ENCODE results near the gene FGL2. TPM values are rescaled to one million over a fixed set of nuclear protein-coding genes. Genes with fewer than 3 reads are reported as not detected.
A peak's percentile ranks its signal among the peaks of the same experiment; 100 is the strongest.
"Not testable (repeated sequence)": the region's sequence is repeated elsewhere in the genome, so short reads cannot be mapped to it uniquely, and the experiment has no call there.

FGL2 gene
- total RNA-seq, 2 experiments from 2014 or later = 1.6 TPM

- H3K27ac Mint-ChIP-seq = no peak overlapping the region
These were observed 18.5 kb downstream of the FGL2 start for GRCh38 chr7:77181015-77181595.

GRCh38 chr7:77178024-77178423, 21.6 kb downstream of the FGL2 start:
- H3K4me3 Mint-ChIP-seq; H3K27me3 Mint-ChIP-seq (ENCODE audit: low read depth); H3K4me1 Mint-ChIP-seq (ENCODE audit: low read depth); ATAC-seq; H3K27ac Mint-ChIP-seq; POLR2A ChIA-PET; DNase-seq; H3K36me3 Mint-ChIP-seq (ENCODE audit: low read depth); H3K9me3 Mint-ChIP-seq (ENCODE audit: insufficient read depth): not testable (repeated sequence)
- CTCF ChIA-PET = interaction anchor here (1.3 kb wide), 1 partner anchor 154 kb away, joined by 3 read pairs; no protein-coding TSS in a partner anchor

More at GRCh38 chr7:77181015-77181595, 18.5 kb downstream of the FGL2 start:
- Mint-ChIP-seq H3K27me3 (ENCODE audit: low read depth) (no peaks in the 10 kb centered on the region), H3K4me3 (no peak overlapping the region), H3K9me3 (ENCODE audit: insufficient read depth) (no peaks in the 10 kb centered on the region), H3K4me1 (ENCODE audit: low read depth) (no peaks in the 10 kb centered on the region), H3K36me3 (ENCODE audit: low read depth) (peaks cover 5% of the 10 kb centered on the region)
- no peak for ATAC-seq
- ChIA-PET CTCF (no interaction called here), POLR2A (no interaction called here)
- DNase-seq = no peak

- ATAC-seq; H3K27me3 Mint-ChIP-seq (ENCODE audit: low read depth); H3K4me3 Mint-ChIP-seq; CTCF ChIA-PET; H3K4me1 Mint-ChIP-seq (ENCODE audit: low read depth); DNase-seq; H3K9me3 Mint-ChIP-seq (ENCODE audit: insufficient read depth); H3K36me3 Mint-ChIP-seq (ENCODE audit: low read depth); H3K27ac Mint-ChIP-seq; POLR2A ChIA-PET: not testable (repeated sequence)
These were observed 22.2 kb downstream of the FGL2 start for GRCh38 chr7:77177321-77177904.

- H3K9me3 Mint-ChIP-seq (ENCODE audit: insufficient read depth); H3K36me3 Mint-ChIP-seq (ENCODE audit: low read depth); H3K27me3 Mint-ChIP-seq (ENCODE audit: low read depth); H3K27ac Mint-ChIP-seq; CTCF ChIA-PET; ATAC-seq; H3K4me1 Mint-ChIP-seq (ENCODE audit: low read depth); DNase-seq; H3K4me3 Mint-ChIP-seq; POLR2A ChIA-PET: not testable (repeated sequence)
These were observed 24.3 kb downstream of the FGL2 start for GRCh38 chr7:77175274-77175800.

GRCh38 chr7:77174418-77174817, 25.2 kb downstream of the FGL2 start:
- H3K27ac Mint-ChIP-seq; POLR2A ChIA-PET; H3K36me3 Mint-ChIP-seq (ENCODE audit: low read depth); H3K4me1 Mint-ChIP-seq (ENCODE audit: low read depth); H3K4me3 Mint-ChIP-seq; H3K27me3 Mint-ChIP-seq (ENCODE audit: low read depth); DNase-seq; CTCF ChIA-PET; ATAC-seq; H3K9me3 Mint-ChIP-seq (ENCODE audit: insufficient read depth): not testable (repeated sequence)

GRCh38 chr7:77172437-77173172, 27.0 kb downstream of the FGL2 start:
- H3K9me3 Mint-ChIP-seq (ENCODE audit: insufficient read depth); H3K27ac Mint-ChIP-seq; H3K4me1 Mint-ChIP-seq (ENCODE audit: low read depth); DNase-seq; CTCF ChIA-PET; H3K4me3 Mint-ChIP-seq; POLR2A ChIA-PET; H3K27me3 Mint-ChIP-seq (ENCODE audit: low read depth); ATAC-seq; H3K36me3 Mint-ChIP-seq (ENCODE audit: low read depth): not testable (repeated sequence)

GRCh38 chr7:77171073-77171472, 28.5 kb downstream of the FGL2 start:
- H3K4me1 Mint-ChIP-seq (ENCODE audit: low read depth); DNase-seq; H3K27me3 Mint-ChIP-seq (ENCODE audit: low read depth); H3K27ac Mint-ChIP-seq; H3K36me3 Mint-ChIP-seq (ENCODE audit: low read depth); POLR2A ChIA-PET; CTCF ChIA-PET; ATAC-seq; H3K9me3 Mint-ChIP-seq (ENCODE audit: insufficient read depth); H3K4me3 Mint-ChIP-seq: not testable (repeated sequence)

- Mint-ChIP-seq H3K27ac (peak overlapping the region; percentile 90), H3K4me3 (peak overlapping the region; percentile 9), H3K9me3 (ENCODE audit: insufficient read depth) (no peaks in the 10 kb centered on the region), H3K4me1 (ENCODE audit: low read depth) (peaks cover 24% of the 10 kb centered on the region), H3K36me3 (ENCODE audit: low read depth) (no peaks in the 10 kb centered on the region), H3K27me3 (ENCODE audit: low read depth) (no peaks in the 10 kb centered on the region)
- POLR2A ChIA-PET = no interaction called here
- CTCF ChIA-PET = interaction anchor here (0.6 kb wide), 1 partner anchor 90 kb away, joined by 3 read pairs; no protein-coding TSS in a partner anchor
- peak; percentile 26 for DNase-seq
- ATAC-seq = peak; percentile 62
These were observed 42.2 kb downstream of the FGL2 start for GRCh38 chr7:77157446-77157845.

GRCh38 chr7:77157034-77157433, 42.6 kb downstream of the FGL2 start:
- Mint-ChIP-seq H3K4me1 (ENCODE audit: low read depth) (peaks cover 24% of the 10 kb centered on the region), H3K27ac (peak overlapping the region; percentile 90), H3K4me3 (peak overlapping the region; percentile 9)
- H3K36me3 Mint-ChIP-seq (ENCODE audit: low read depth); POLR2A ChIA-PET; H3K27me3 Mint-ChIP-seq (ENCODE audit: low read depth); DNase-seq; H3K9me3 Mint-ChIP-seq (ENCODE audit: insufficient read depth): not testable (repeated sequence)
- peak; percentile 84 for ATAC-seq
- CTCF ChIA-PET = interaction anchor here (0.6 kb wide), 1 partner anchor 90 kb away, joined by 3 read pairs; no protein-coding TSS in a partner anchor

- H3K27me3 Mint-ChIP-seq (ENCODE audit: low read depth); CTCF ChIA-PET; POLR2A ChIA-PET; ATAC-seq; DNase-seq; H3K4me3 Mint-ChIP-seq; H3K36me3 Mint-ChIP-seq (ENCODE audit: low read depth); H3K9me3 Mint-ChIP-seq (ENCODE audit: insufficient read depth): not testable (repeated sequence)
- peaks cover 22% of the 10 kb centered on the region for H3K4me1 Mint-ChIP-seq (ENCODE audit: low read depth)
- peak overlapping the region; percentile 30 for H3K27ac Mint-ChIP-seq
These were observed 43.8 kb downstream of the FGL2 start for GRCh38 chr7:77155601-77156377.

- H3K27me3 Mint-ChIP-seq (ENCODE audit: low read depth); POLR2A ChIA-PET; H3K27ac Mint-ChIP-seq; CTCF ChIA-PET; H3K36me3 Mint-ChIP-seq (ENCODE audit: low read depth); DNase-seq; H3K9me3 Mint-ChIP-seq (ENCODE audit: insufficient read depth); H3K4me3 Mint-ChIP-seq: not testable (repeated sequence)
- H3K4me1 Mint-ChIP-seq (ENCODE audit: low read depth) = peaks cover 22% of the 10 kb centered on the region
- peak; percentile 38 for ATAC-seq
These were observed 44.6 kb downstream of the FGL2 start for GRCh38 chr7:77154917-77155464.

Data from activated CD8-positive, alpha-beta T cell treated with anti-CD3 and anti-CD28 coated beads, Interleukin-2, amount 10 ng/mL, durations not matched to agents 7 days and 5 days (primary cell).